Measurements from ENCODE around the gene PRKAG2.
"Not testable (repeated sequence)": the region's sequence is repeated elsewhere in the genome, so short reads cannot be mapped to it uniquely, and the experiment has no call there.

Gene PRKAG2

GRCh38 chr7:151907115-151907514 lies 30.2 kb upstream of the PRKAG2 start:
- H3K4me3 Mint-ChIP-seq; H3K27ac Mint-ChIP-seq; H3K4me1 Mint-ChIP-seq (ENCODE audit: low read depth); H3K36me3 Mint-ChIP-seq (ENCODE audit: low read depth); intact Hi-C loops (cut with micrococcal nuclease); H3K9me3 Mint-ChIP-seq: not testable (repeated sequence)
- peaks cover 14% of the 10 kb centered on the region for H3K27me3 Mint-ChIP-seq

- Mint-ChIP-seq H3K36me3 (ENCODE audit: low read depth) (no peaks in the 10 kb centered on the region), H3K27me3 (peaks cover 17% of the 10 kb centered on the region), H3K4me3 (no peak overlapping the region), H3K4me1 (ENCODE audit: low read depth) (no peaks in the 10 kb centered on the region), H3K9me3 (no peaks in the 10 kb centered on the region), H3K27ac (no peak overlapping the region)
- intact Hi-C loops (cut with micrococcal nuclease) = no loop called here
Observed at GRCh38 chr7:151905766-151906165, 28.9 kb upstream of the PRKAG2 start.

GRCh38 chr7:151905353-151905752 lies 28.4 kb upstream of the PRKAG2 start:
- H3K27ac Mint-ChIP-seq = no peak overlapping the region
- intact Hi-C loops (cut with micrococcal nuclease) = no loop called here
- no peak overlapping the region for H3K4me3 Mint-ChIP-seq
- peaks cover 2% of the 10 kb centered on the region for H3K4me1 Mint-ChIP-seq (ENCODE audit: low read depth)
- H3K9me3 Mint-ChIP-seq = no peaks in the 10 kb centered on the region
- H3K36me3 Mint-ChIP-seq (ENCODE audit: low read depth) = no peaks in the 10 kb centered on the region
- peaks cover 21% of the 10 kb centered on the region for H3K27me3 Mint-ChIP-seq

- peaks cover 29% of the 10 kb centered on the region for H3K27me3 Mint-ChIP-seq
Observed at GRCh38 chr7:151904270-151904669, 27.4 kb upstream of the PRKAG2 start.

GRCh38 chr7:151903249-151904032 lies 26.5 kb upstream of the PRKAG2 start:
- Mint-ChIP-seq H3K27me3 (peaks cover 31% of the 10 kb centered on the region), H3K27ac (no peak overlapping the region), H3K9me3 (no peaks in the 10 kb centered on the region), H3K4me3 (no peak overlapping the region), H3K4me1 (ENCODE audit: low read depth) (peaks cover 7% of the 10 kb centered on the region), H3K36me3 (ENCODE audit: low read depth) (no peaks in the 10 kb centered on the region)
- intact Hi-C loops (cut with micrococcal nuclease) = no loop called here

More at GRCh38 chr7:151904270-151904669, 27.4 kb upstream of the PRKAG2 start:
- H3K9me3 Mint-ChIP-seq = no peaks in the 10 kb centered on the region
- H3K4me3 Mint-ChIP-seq = no peak overlapping the region
- no peak overlapping the region for H3K27ac Mint-ChIP-seq
- intact Hi-C loops (cut with micrococcal nuclease) = no loop called here
- peaks cover 7% of the 10 kb centered on the region for H3K4me1 Mint-ChIP-seq (ENCODE audit: low read depth)
- no peaks in the 10 kb centered on the region for H3K36me3 Mint-ChIP-seq (ENCODE audit: low read depth)

GRCh38 chr7:151902311-151902710 lies 25.4 kb upstream of the PRKAG2 start:
- H3K36me3 Mint-ChIP-seq (ENCODE audit: low read depth) = no peaks in the 10 kb centered on the region
- H3K4me3 Mint-ChIP-seq = no peak overlapping the region
- H3K27me3 Mint-ChIP-seq = peaks cover 37% of the 10 kb centered on the region
- peaks cover 7% of the 10 kb centered on the region for H3K4me1 Mint-ChIP-seq (ENCODE audit: low read depth)
- H3K9me3 Mint-ChIP-seq = no peaks in the 10 kb centered on the region
- no peak overlapping the region for H3K27ac Mint-ChIP-seq
- intact Hi-C loops (cut with micrococcal nuclease) = no loop called here

GRCh38 chr7:151901828-151902227 lies 24.9 kb upstream of the PRKAG2 start:
- Mint-ChIP-seq H3K4me3 (no peak overlapping the region), H3K36me3 (ENCODE audit: low read depth) (no peaks in the 10 kb centered on the region), H3K4me1 (ENCODE audit: low read depth) (peaks cover 7% of the 10 kb centered on the region), H3K27me3 (peaks cover 38% of the 10 kb centered on the region), H3K9me3 (no peaks in the 10 kb centered on the region), H3K27ac (no peak overlapping the region)
- intact Hi-C loops (cut with micrococcal nuclease) = no loop called here

GRCh38 chr7:151900986-151901621 lies 24.2 kb upstream of the PRKAG2 start:
- intact Hi-C loops (cut with micrococcal nuclease) = no loop called here
- Mint-ChIP-seq H3K36me3 (ENCODE audit: low read depth) (no peaks in the 10 kb centered on the region), H3K27me3 (peaks cover 35% of the 10 kb centered on the region), H3K4me3 (no peak overlapping the region), H3K9me3 (no peaks in the 10 kb centered on the region), H3K27ac (no peak overlapping the region), H3K4me1 (ENCODE audit: low read depth) (peaks cover 11% of the 10 kb centered on the region)

GRCh38 chr7:151900591-151900985 lies 23.7 kb upstream of the PRKAG2 start:
- Mint-ChIP-seq H3K27me3 (peaks cover 35% of the 10 kb centered on the region), H3K9me3 (no peaks in the 10 kb centered on the region), H3K27ac (no peak overlapping the region), H3K4me3 (no peak overlapping the region), H3K36me3 (ENCODE audit: low read depth) (no peaks in the 10 kb centered on the region), H3K4me1 (ENCODE audit: low read depth) (peaks cover 14% of the 10 kb centered on the region)
- intact Hi-C loops (cut with micrococcal nuclease) = no loop called here

GRCh38 chr7:151899513-151900360 lies 22.8 kb upstream of the PRKAG2 start:
- Mint-ChIP-seq H3K4me3 (no peak overlapping the region), H3K27ac (no peak overlapping the region), H3K27me3 (peaks cover 37% of the 10 kb centered on the region), H3K36me3 (ENCODE audit: low read depth) (no peaks in the 10 kb centered on the region), H3K9me3 (no peaks in the 10 kb centered on the region), H3K4me1 (ENCODE audit: low read depth) (peaks cover 14% of the 10 kb centered on the region)
- intact Hi-C loops (cut with micrococcal nuclease) = no loop called here

- Mint-ChIP-seq H3K9me3 (no peaks in the 10 kb centered on the region), H3K27me3 (peaks cover 49% of the 10 kb centered on the region)
Observed at GRCh38 chr7:151897951-151898686, 21.2 kb upstream of the PRKAG2 start.

GRCh38 chr7:151897161-151897731 lies 20.3 kb upstream of the PRKAG2 start:
- Mint-ChIP-seq H3K36me3 (ENCODE audit: low read depth) (no peaks in the 10 kb centered on the region), H3K9me3 (no peaks in the 10 kb centered on the region), H3K4me1 (ENCODE audit: low read depth) (peaks cover 14% of the 10 kb centered on the region), H3K27me3 (peaks cover 52% of the 10 kb centered on the region), H3K4me3 (no peak overlapping the region), H3K27ac (peak overlapping the region; percentile 10)
- intact Hi-C loops (cut with micrococcal nuclease) = no loop called here

More at GRCh38 chr7:151897951-151898686, 21.2 kb upstream of the PRKAG2 start:
- H3K4me3 Mint-ChIP-seq = no peak overlapping the region
- intact Hi-C loops (cut with micrococcal nuclease) = no loop called here
- H3K36me3 Mint-ChIP-seq (ENCODE audit: low read depth) = no peaks in the 10 kb centered on the region
- H3K27ac Mint-ChIP-seq = no peak overlapping the region
- H3K4me1 Mint-ChIP-seq (ENCODE audit: low read depth) = peaks cover 14% of the 10 kb centered on the region

GRCh38 chr7:151896486-151896885 lies 19.6 kb upstream of the PRKAG2 start:
- H3K36me3 Mint-ChIP-seq (ENCODE audit: low read depth) = no peaks in the 10 kb centered on the region
- peaks cover 52% of the 10 kb centered on the region for H3K27me3 Mint-ChIP-seq
- no peaks in the 10 kb centered on the region for H3K9me3 Mint-ChIP-seq
- peak overlapping the region; percentile 10 for H3K27ac Mint-ChIP-seq
- intact Hi-C loops (cut with micrococcal nuclease) = no loop called here
- no peak overlapping the region for H3K4me3 Mint-ChIP-seq
- peaks cover 14% of the 10 kb centered on the region for H3K4me1 Mint-ChIP-seq (ENCODE audit: low read depth)

Measured in dendritic cell treated with granulocyte-macrophage colony-stimulating factor and Interleukin-4, amounts not matched to agents 40 ng/mL and 50 ng/mL, for 4 days (primary cell).